NOMO-1 (cell line): Measurements from ENCODE around the gene EHMT1.

Experiments
- DNase-seq, 2 experiments: peaks; one replicate each; lab custom pipeline; 2025; ENCODE audit not compliant: unreplicated experiment in 2 of 2; lab: John Stamatoyannopoulos, UW

The EHMT1 gene

GRCh38 chr9:137643921-137644320 is 25.1 kb downstream of the EHMT1 start:
- no peak for DNase-seq

GRCh38 chr9:137645211-137645610 is 26.4 kb downstream of the EHMT1 start:
- DNase-seq, result no peak

- DNase-seq, result no peak
Measured at GRCh38 chr9:137646341-137646740, 27.5 kb downstream of the EHMT1 start.

- no peak for DNase-seq
Measured at GRCh38 chr9:137647096-137647714, 28.4 kb downstream of the EHMT1 start.

- DNase-seq, result no peak
Measured at GRCh38 chr9:137648396-137648795, 29.6 kb downstream of the EHMT1 start.

GRCh38 chr9:137649553-137649952 is 30.7 kb downstream of the EHMT1 start:
- DNase-seq, result no peak

- DNase-seq, result no peak
Measured at GRCh38 chr9:137650259-137650658, 31.5 kb downstream of the EHMT1 start.

GRCh38 chr9:137650779-137651178 is 32.0 kb downstream of the EHMT1 start:
- no peak for DNase-seq

- no peak for DNase-seq
Measured at GRCh38 chr9:137656416-137656815, 37.6 kb downstream of the EHMT1 start.

GRCh38 chr9:137657606-137658005 is 38.8 kb downstream of the EHMT1 start:
- DNase-seq, result no peak

GRCh38 chr9:137658781-137659180 is 40.0 kb downstream of the EHMT1 start:
- DNase-seq, result no peak

- DNase-seq, result no peak
Measured at GRCh38 chr9:137660144-137660543, 41.3 kb downstream of the EHMT1 start.

- DNase-seq, result no peak
Measured at GRCh38 chr9:137663584-137663983, 44.8 kb downstream of the EHMT1 start.

GRCh38 chr9:137664676-137665075 is 45.9 kb downstream of the EHMT1 start:
- no peak for DNase-seq

- no peak for DNase-seq
Measured at GRCh38 chr9:137665226-137665625, 46.4 kb downstream of the EHMT1 start.

- no peak for DNase-seq
Measured at GRCh38 chr9:137665697-137666512, 47.1 kb downstream of the EHMT1 start.

GRCh38 chr9:137666513-137666822 is 47.7 kb downstream of the EHMT1 start:
- DNase-seq, result no peak

- no peak for DNase-seq
Measured at GRCh38 chr9:137666955-137667670, 48.3 kb downstream of the EHMT1 start.

- DNase-seq, result no peak
Measured at GRCh38 chr9:137668203-137668602, 49.4 kb downstream of the EHMT1 start.

- DNase-seq, result no peak
Measured at GRCh38 chr9:137669261-137669672, 50.5 kb downstream of the EHMT1 start.

- no peak for DNase-seq
Measured at GRCh38 chr9:137670391-137671195, 51.8 kb downstream of the EHMT1 start.
